GM19035 (cell line): ENCODE results near the gene ACBD5.
"Not testable (repeated sequence)": the region's sequence is repeated elsewhere in the genome, so short reads cannot be mapped to it uniquely, and the experiment has no call there.

ENCODE experiments used
- ATAC-seq: cut with Tn5 transposase; IDR thresholded peaks from one replicate; pipeline ENCODE4 v1.9.1; 2021; ENCODE audit not compliant: unreplicated experiment

The ACBD5 gene

DNA sequence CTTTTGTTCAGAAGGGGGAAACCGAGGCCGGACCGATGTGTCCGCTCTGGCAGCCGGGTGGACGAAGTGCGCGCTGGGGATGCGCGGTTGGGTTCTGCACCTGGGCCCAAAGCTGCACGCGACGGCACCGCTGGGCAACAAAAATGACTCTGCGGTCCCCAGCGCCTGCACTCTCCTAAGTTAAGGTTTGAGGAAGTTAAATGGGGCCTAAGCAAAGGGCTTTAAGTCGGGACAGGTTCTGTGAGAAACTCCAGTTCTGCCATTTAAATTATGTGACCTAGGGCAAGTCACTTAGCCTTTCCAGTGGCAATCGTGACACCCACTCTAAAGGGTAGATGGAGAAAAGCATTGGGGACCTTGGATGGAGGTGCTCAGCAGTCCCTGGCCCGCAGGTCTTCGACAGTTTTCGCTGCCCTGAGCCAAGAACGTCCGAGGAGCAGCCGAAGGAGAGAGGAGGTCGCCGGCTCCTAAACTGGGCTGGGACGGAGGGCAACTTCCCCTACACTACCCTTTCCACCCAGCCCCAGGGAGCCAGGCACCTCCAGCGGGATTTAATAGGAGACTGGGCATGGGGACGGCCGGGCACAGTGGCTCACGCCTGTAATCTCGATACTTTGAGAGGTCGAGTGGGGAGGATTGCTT is 534 bp upstream of the ACBD5 start:
- ATAC-seq, result peak; percentile 17

DNA sequence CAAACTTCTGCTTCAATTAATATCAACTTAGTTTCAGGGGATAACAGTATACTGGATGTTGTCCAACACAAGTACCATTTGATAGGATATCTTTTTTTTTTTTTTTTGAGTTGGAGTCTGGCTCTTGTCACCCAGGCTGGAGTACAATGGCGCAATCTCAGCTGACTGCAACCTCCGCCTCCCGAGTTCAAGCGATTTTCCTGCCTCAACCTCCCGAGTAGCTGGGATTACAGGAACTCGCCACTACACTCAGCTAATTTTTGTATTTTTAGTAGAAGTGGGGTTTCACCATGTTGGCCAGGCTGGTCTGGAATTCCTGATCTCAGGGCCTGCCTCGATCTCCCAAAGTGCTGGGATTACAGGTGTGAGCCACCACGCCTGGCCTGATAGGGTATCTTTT is 3.1 kb downstream of the ACBD5 start:
- ATAC-seq, result not testable (repeated sequence)

DNA sequence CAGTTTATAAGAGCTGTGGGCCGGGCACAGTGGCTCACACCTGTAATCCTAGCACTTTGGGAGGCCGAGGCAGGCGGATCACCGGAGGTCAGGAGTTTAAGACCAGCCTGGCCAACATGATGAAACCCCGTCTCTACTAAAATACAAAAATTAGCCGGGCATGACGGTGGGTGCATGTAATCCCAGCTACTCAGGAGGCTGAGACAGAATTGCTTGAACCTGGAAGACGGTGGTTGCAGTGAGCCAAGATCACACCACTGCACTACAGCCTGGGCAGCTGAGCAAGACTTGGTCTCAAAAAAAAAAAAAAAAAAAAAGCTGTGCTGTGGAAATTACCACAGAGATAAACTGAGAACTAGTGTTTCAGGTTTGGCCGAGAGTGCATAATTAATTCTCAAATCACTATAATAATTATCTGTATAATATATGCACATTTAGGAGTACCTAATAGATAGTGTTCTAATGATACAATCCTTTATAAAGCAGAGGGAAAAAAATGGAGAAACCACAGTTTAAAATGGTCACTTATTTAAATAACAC is 3.9 kb downstream of the ACBD5 start:
- ATAC-seq, result not testable (repeated sequence)

DNA sequence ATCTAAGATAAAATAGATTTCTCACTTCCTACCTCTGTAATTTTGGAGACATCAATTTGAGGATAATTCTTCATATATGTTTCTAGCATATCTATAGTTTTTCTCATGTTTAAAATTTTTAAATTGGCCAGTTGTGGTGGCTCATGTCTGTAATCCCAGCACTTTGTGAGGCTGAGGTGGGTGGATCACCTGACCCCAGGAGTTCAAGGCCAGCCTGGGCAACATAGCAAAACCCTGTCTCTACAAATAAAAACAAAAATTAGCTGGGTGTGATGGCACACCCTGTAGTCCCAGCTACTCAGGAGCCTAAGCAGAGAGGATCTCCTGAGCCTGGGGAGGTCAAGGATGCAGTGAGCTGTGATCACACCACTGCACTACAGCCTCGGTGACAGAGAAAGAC is 4.9 kb downstream of the ACBD5 start:
- ATAC-seq, result no peak

DNA sequence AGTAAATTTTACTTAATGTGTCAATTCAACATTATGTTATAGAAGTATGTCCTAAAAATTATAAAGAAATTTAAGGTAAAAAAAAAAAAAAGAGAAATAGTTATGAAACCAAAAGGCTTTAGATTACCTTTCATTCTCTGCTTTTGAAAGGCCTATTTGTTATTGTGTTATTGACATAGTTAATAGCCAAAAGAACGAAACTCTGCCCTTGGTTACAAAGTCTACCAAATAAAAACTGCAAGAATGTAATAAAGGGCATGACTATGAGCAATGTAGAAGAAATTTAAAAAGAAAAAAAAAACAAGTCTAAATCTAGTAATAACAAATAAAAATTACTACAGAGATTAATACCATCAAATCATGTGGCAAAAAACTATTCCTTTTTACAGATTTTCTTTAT is 10.6 kb downstream of the ACBD5 start:
- no peak for ATAC-seq

DNA sequence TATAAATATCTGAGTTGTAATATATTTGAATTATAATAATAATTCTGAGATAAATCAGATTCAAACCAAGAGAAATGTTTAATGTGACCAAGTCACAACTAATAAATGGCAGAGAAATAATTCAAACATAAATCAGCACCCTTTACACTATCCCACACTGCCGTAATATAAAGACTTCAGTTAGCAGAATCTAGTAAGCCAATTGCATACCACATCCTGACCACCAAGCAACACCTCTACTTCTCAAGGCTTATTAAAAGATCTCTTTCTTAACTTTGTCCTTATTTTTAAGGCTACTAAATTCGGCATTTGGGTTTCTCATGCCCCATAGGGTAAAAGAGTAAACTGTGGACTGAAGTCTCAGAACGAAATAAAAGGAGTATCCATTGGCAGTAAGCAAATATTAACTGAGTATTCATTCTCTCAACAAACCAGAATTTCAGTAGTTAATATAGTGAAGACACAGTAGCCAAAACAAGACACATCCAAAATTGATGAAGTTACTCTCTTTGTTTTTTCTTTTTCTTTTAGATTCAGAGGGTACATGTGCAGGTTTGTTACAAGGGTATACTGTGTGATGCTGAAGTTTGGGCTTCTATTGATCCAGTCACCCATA is 14.8 kb downstream of the ACBD5 start:
- no peak for ATAC-seq

DNA sequence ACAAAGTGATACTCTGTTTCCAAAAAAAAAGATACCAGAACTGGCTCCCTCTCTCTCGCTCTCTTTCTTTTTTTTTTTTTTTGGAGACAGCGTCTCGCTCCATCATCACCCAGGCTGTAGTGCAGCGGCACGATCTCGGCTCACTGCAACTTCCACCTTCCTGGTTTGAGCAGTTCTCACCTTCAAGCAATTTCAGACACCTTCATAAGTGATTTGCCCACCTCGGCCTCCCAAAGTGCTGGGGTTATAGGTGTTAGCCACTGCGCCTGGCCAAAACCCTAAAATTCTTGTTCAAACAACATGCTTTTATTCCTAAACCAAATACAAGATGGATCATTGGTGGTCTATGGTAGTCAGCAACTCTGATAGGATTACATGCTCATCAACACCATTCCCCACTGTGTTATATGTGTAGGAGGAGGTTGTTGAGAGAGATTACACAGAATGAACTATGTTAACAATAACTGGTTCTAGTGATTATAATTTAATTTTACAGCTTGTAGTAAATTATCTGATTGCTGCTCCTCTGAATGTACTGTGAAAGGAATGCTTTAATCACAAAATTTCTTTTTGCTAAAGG is 15.5 kb downstream of the ACBD5 start:
- ATAC-seq, result no peak

DNA sequence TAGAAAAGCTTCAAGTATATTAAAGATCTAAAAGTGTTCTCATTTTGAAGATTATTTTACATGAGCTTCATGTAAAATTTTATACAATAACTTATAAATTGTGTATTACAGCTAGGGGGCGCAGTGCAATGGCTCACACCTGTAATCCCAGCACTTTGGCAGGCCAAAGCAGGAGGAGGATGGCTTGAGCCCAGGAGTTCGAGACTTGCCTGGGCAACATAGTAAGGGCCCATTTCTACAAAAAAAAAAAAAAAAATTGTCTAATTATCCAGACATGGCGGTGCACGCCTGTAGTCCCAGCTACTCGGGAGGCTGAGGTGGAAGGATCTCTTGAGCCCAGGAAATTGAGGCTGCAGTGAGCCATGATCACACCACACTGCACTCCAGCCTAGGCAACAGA is 16.6 kb downstream of the ACBD5 start:
- ATAC-seq, result no peak

DNA sequence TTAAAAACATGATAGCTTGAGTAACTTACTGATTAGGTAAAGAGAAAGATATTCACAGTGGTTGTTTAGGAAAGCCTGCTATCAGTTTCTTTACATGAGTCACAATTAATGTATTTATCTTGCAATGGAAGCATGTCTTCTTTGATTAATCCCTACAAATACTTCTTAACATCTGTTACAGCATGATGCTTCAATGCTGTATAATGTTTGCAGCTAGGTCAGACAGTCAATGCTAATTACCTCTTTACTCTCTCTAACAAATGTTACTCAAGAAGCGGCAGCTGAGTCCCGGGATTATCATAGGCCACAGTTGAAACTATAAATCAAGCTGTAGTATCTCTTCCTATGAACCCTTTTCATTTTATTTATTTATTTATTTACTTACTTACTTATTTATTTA is 33.2 kb downstream of the ACBD5 start:
- ATAC-seq, result no peak

DNA sequence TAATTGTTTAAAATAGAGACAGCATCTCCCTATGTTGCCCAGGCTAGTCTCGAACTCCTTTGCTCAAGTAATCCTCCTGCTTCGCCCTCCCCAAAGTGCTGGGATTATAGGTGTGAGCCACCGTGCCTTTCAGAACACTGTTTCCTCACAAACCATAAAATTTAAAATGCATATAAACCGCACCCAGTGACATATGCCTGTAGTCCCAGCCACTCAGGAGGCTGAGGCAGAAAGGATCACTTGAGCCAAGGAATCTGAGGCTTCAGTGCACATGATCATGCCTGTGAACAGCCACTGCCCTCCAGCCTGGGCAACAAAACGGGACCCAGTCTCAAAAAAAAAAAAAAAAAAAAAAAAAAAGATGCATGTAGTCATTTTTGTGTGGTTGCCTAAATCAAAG is 36.8 kb downstream of the ACBD5 start:
- no peak for ATAC-seq

DNA sequence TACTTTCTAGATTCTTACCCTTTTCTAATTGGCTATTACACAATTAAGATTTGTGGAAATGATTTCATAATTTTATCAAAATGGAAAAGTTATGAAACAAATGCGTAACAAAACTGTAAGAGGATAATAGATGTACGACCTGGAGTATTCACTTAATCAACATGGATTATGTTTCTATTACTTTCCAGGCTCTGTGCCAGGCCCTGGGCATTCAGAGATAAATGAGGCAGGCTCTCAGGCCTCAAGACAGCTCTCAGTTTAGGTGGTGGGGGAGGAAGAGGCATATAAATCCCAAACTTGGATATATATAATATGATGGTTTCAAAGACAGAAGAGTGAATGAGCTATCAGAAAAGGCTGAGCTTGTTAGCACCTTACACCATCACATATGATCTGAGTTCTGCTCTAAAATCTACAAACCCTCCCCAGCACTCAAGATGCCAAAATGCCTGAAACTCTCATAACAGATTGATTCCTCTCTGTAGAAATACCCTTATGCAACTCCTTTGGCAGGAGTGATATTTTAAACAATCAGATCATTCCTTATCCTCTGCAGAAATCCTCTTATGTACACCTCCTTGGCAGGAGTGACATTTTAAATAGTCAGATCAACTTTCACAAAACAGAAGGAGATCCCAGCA is 42.5 kb downstream of the ACBD5 start:
- no peak for ATAC-seq

DNA sequence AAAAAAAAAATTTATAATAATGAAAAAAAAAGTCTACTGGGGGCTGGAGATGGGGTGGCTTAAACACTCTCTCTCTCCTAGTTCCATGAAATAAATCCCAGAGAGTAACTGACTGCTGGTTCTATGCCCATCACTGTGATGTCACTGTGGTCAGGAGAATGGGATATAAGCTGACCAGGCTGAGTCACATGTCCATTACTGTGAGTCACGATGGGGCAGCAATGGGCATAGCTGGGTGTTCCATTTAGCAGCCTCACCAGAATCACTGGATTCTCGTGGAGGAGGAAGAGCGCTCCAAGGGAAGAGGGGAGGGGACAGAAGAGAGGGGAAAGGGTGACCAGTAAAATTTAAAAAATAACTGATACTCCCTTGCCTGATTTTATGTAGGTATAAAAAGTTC is 48.3 kb downstream of the ACBD5 start:
- no peak for ATAC-seq

DNA sequence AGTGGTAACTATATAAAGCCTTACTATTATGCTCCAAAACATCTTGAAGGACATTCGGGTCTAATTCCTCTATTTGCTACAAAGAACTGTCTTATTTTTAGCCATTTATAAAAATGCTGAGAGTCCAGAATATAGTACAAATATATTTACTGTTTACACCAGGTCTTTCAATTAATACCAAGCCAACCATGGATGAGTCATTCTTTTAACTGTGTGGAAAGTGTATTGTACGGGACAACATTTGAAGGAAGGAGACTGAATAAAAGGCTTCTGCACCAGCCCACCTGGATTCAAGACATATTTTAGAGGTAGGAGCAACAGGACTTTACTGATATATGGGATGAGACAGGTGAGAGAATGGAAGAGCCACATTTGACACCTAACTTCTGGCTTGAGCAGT is 50.1 kb downstream of the ACBD5 start:
- no peak for ATAC-seq

DNA sequence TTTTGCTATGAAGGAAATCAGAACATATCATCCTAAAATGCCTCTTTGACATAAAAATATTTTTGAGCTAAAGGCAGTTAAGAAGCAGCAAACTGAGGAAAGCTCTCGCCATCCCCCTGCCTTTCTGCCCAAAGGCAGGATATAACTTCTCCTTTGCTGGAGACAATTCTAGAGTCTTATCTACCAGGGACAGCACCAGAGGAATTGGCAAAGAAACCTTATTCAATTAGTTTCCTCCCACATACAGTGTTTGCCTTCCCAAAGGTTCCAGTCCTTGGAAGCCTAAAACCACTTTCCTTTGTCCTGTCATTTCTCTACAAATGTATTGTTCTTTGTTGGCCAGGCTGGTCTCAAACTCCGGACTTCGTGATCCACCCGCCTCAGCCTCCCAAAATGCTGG is 51.7 kb downstream of the ACBD5 start:
- ATAC-seq, result no peak

DNA sequence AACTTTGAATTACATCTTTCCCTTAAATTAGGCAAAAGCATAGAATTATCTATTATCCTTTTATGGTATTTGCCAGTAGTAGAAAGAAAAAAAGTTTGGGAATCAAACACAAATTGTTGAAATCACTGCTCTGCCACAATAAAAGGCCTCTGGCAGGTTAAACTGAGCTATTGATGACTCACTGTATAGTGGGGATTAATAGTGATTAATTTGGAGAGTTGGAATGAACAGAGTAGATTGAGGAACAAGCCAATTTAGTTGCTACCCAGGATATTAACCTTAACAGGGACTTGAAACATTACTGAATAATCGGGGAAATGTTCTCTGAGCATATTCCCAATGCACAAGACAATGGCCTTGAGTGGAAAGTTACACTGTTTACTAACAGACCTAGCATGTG is 52.3 kb downstream of the ACBD5 start:
- ATAC-seq, result no peak

DNA sequence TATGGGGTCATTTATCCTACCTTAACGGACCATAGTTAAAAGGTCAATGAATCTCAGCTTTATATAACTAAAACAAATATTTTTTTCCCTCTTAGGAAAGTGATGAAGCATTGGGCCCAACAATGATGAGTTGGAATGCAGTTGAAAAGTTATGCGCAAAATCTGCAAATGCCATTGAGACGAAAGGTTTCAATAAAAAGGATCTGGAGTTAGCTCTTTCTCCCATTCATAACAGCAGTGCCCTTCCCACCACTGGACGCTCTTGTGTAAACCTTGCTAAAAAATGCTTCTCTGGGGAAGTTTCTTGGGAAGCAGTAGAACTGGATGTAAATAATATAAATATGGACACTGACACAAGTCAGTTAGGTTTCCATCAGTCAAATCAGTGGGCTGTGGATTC is 70.7 kb downstream of the ACBD5 start:
- no peak for ATAC-seq

DNA sequence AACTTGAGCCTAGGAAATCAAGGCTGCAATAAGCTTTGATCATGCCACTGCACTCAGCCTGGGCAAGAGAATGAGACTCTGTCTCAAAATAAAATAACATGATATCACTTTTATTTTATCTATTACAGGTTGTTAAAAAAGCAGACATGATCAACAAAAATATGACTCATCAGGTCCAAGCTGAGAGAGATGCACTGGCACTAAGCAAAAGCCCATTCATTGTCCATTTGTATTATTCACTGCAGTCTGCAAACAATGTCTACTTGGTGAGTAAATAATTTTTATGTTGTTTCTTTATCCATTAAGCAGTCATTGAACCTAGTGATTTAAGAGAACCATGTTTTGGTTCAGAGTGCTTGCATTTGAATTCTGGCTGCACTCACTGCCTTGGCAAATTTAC is 82.2 kb downstream of the ACBD5 start:
- ATAC-seq, result no peak

DNA sequence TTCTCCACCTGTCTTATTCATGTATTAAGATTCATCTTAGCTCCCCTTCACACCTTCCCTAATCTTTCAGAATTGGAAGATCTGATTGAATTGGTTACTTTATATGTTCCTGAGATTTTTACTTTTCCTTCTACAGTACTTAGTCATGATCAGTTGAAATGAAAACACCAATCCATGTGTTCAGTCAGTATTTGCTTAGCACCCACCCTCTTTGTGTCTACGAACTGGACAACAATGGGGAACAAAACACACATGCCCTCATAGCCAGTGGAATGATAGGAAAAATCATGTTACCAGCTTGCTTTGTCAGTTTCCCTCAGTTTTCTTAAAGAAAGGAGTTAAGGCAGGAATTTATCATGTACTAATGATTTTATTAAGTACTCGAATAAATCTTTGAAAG is 83.4 kb downstream of the ACBD5 start:
- ATAC-seq, result no peak

DNA sequence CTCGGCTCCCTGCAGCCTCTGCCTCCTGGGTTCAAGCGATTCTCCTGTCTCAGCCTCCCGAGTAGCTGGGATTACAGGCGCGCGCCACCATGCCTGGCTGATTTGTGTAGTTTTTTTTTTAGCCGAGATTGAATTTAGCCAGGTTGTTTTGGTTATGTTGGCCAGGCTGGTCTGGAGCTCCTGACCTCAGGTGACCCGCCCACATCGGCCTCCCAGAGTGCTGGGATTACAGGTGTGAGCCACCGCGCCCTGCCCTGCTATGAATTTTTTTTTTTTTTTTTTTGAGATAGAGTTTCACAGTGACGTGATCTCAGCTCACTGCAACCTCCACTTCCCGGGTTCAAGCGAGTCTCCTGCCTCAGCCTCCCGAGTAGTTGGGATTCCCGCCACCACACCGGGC is 84.0 kb downstream of the ACBD5 start:
- not testable (repeated sequence) for ATAC-seq

DNA sequence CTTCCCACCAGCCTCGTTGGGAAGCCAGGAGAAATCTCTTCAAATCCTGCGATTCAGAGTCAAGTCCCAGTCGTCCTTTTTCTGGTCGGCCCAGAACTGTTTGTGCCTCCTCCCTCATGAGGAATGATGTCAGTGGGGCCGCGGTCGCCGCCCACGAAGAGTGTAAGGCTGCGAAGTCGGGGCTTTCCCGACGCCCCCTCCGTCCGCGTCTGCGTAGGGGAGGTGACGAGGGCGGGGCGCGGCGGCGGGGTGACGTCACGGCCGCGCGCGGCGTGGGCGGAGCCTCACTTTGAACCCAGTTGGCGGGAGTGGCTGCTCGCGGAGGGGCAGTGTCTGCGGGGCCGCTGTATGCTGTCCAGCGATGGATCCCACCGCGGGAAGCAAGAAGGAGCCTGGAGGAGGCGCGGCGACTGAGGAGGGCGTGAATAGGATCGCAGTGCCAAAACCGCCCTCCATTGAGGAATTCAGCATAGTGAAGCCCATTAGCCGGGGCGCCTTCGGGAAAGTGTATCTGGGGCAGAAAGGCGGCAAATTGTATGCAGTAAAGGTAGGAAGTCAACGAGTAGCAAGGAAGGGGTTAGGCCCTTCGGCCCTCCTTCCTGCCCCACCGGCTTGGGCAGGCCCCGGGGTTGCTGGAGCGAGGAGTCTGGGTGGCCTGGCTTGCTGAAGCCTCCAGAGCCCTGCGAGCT is 85.4 kb downstream of the ACBD5 start, which contains the start of gene MASTL:
TSS of gene MASTL (plus strand) at position 287 of the 689 bp plus-strand sequence. CDS start at position 362, 75 bp downstream.
- peak; percentile 82 for ATAC-seq

DNA sequence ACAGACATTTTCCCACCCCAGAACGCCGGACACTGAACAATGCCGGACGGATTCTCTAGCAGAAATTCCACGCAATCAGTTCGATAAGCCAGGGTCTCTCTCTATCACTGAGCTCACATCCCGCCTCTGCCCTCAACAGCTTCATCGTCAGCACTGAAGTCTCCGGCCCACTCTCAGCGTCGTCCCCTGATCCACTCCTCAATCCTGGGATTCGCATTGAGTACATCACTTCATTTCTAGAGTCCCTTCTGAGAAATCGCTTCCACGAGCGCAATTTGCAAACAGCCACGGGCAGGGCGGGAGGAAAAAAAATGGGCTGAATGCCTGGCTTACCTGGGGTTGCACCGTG is 86.8 kb downstream of the ACBD5 start:
- ATAC-seq, result peak; percentile 18
